ENCODE measurements around the gene PDZRN3. TPM values are rescaled to one million over a fixed set of nuclear protein-coding genes. Genes with fewer than 3 reads are reported as not detected.

Gene PDZRN3
- total and polyA plus RNA-seq, 10 donors = 1.5 to 5.5 (median 2.8) TPM

GRCh38 chr3:73523661-73524060 is 101.1 kb downstream of the PDZRN3 start:
- Histone ChIP-seq H3K4me3 (no peak overlapping the region), H3K4me1 (no peaks in the 10 kb centered on the region), H3K9me3 (peaks cover 0 to 11% (median 5%) of the 10 kb centered on the region in 8 donors), H3K27ac (no peak overlapping the region), H3K27me3 (replicated peaks in 1 of 7) (no peaks in the 10 kb centered on the region), H3K36me3 (no peaks in the 10 kb centered on the region)
- intact Hi-C loops (cut with DNase I; ENCODE audit: low total_unique reads) = no loop called here
- 63 to 75% (median 69%) methylated on average over 2 of the region's 2 CpGs for WGBS, 5 donors
- no peak for TF ChIP-seq POLR2AphosphoS5 (IDR thresholded peaks at IDR 0.05)
- no peak for TF ChIP-seq CTCF (IDR thresholded peaks at IDR 0.05 in 8 of 11, conservative IDR thresholded peaks at IDR 0.05 in 3 of 11)
- no peak for TF ChIP-seq POLR2A (IDR thresholded peaks at IDR 0.05)
- no peak for DNase-seq

- H3K27me3 ChIP-seq (replicated peaks in 1 of 7) = no peaks in the 10 kb centered on the region
- no peak overlapping the region for H3K27ac ChIP-seq
- H3K36me3 ChIP-seq = no peaks in the 10 kb centered on the region
- no peak overlapping the region for H3K4me3 ChIP-seq
- WGBS, 5 donors = 83 to 89% (median 84%) methylated on average over 7 of the region's 7 CpGs
- peaks cover 0 to 11% (median 5%) of the 10 kb centered on the region in 8 donors for H3K9me3 ChIP-seq
- TF ChIP-seq CTCF (IDR thresholded peaks at IDR 0.05 in 8 of 11, conservative IDR thresholded peaks at IDR 0.05 in 3 of 11) (no peak), POLR2AphosphoS5 (IDR thresholded peaks at IDR 0.05) (no peak), POLR2A (IDR thresholded peaks at IDR 0.05) (no peak)
- intact Hi-C loops (cut with DNase I; ENCODE audit: low total_unique reads) = no loop called here
- H3K4me1 ChIP-seq = no peaks in the 10 kb centered on the region
- no peak for DNase-seq
Observed at GRCh38 chr3:73521734-73522336, 102.9 kb downstream of the PDZRN3 start.

DNA sequence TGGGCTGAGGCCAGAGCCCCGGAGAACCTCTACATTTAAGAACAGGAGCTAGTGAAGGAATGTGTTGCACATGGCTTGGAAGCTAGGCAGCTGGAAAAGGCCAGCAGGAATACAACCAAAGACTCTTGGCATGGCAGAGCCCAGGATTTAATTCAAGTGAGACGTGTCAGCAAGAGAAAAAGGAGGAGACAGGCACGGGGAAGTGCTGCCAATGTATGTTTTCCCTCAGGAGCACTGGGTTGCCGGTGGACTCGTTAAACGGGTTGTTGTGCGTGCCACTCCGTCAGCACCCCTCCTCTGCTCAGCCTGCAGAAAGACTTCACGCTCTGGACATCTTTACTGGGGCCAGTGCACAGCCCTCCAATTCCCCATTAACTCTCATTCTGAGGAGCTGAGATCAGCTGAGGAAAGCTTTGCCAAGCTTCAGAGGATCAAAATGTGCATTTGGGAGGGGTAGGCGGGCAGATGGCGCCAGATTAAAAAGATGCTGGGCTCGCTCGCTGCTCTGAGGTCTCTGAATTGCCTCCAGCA is 103.7 kb downstream of the PDZRN3 start:
- TF ChIP-seq POLR2AphosphoS5 (IDR thresholded peaks at IDR 0.05) (no peak), CTCF (IDR thresholded peaks at IDR 0.05 in 8 of 11, conservative IDR thresholded peaks at IDR 0.05 in 3 of 11) (no peak), POLR2A (IDR thresholded peaks at IDR 0.05) (no peak)

GRCh38 chr3:73516631-73517030 is 108.1 kb downstream of the PDZRN3 start:
- WGBS, 5 donors = 65 to 87% (median 81%) methylated on average over 5 of the region's 5 CpGs
- Histone ChIP-seq H3K9me3 (no peaks in the 10 kb centered on the region), H3K27me3 (replicated peaks in 1 of 7) (no peaks in the 10 kb centered on the region), H3K4me3 (no peak overlapping the region), H3K27ac (no peak overlapping the region), H3K4me1 (no peaks in the 10 kb centered on the region), H3K36me3 (no peaks in the 10 kb centered on the region)
- no peak for DNase-seq
- intact Hi-C loops (cut with DNase I; ENCODE audit: low total_unique reads) = no loop called here
- TF ChIP-seq POLR2A (IDR thresholded peaks at IDR 0.05) (no peak), CTCF (IDR thresholded peaks at IDR 0.05 in 8 of 11, conservative IDR thresholded peaks at IDR 0.05 in 3 of 11) (no peak), POLR2AphosphoS5 (IDR thresholded peaks at IDR 0.05) (no peak)

More for the DNA sequence above, 103.7 kb downstream of the PDZRN3 start:
- H3K4me3 ChIP-seq = no peak overlapping the region
- H3K36me3 ChIP-seq = no peaks in the 10 kb centered on the region
- DNase-seq = no peak
- H3K27me3 ChIP-seq (replicated peaks in 1 of 7) = no peaks in the 10 kb centered on the region
- H3K27ac ChIP-seq = no peak overlapping the region
- 86 to 91% (median 87%) methylated on average over 13 of the region's 13 CpGs for WGBS, 5 donors
- H3K4me1 ChIP-seq = no peaks in the 10 kb centered on the region
- intact Hi-C loops (cut with DNase I; ENCODE audit: low total_unique reads) = no loop called here
- H3K9me3 ChIP-seq = peaks cover 0 to 11% (median 5%) of the 10 kb centered on the region in 8 donors
